Measurements from ENCODE around the gene ASL.
"Not testable (repeated sequence)": the region's sequence is repeated elsewhere in the genome, so short reads cannot be mapped to it uniquely, and the experiment has no call there.

The ASL gene

DNA sequence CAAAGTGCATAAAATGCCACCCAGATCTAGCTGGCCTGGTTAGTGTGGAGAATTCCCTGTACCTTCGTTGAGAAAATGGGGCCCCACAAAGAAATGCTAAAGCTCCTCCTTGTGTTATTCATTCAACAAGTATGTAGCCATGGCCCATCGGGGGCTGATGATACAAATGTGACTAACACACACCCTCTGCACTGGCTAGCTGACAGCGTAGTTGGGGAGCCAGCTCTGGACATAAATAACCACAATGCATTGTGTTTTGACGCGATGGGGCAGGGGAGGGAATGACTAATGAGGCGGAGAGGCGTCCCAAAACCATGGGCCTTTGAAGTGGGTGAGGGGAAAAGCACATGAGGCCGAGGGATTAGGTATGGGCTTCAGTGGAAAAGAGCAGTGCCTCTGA, 28.2 kb upstream of the ASL start:
- no peaks in the 10 kb centered on the region for H3K27me3 ChIP-seq (ENCODE audit: insufficient read depth, poor library complexity, severe bottlenecking)
- H3K4me3 ChIP-seq (replicated peaks; ENCODE audit: insufficient read depth, low read length), result no peak overlapping the region
- no peak overlapping the region for H3K27ac ChIP-seq (replicated peaks)
- TF ChIP-seq GABPA (IDR thresholded peaks at IDR 0.05; ENCODE audit: low read depth), result no peak
- TF ChIP-seq, protein P1, sequence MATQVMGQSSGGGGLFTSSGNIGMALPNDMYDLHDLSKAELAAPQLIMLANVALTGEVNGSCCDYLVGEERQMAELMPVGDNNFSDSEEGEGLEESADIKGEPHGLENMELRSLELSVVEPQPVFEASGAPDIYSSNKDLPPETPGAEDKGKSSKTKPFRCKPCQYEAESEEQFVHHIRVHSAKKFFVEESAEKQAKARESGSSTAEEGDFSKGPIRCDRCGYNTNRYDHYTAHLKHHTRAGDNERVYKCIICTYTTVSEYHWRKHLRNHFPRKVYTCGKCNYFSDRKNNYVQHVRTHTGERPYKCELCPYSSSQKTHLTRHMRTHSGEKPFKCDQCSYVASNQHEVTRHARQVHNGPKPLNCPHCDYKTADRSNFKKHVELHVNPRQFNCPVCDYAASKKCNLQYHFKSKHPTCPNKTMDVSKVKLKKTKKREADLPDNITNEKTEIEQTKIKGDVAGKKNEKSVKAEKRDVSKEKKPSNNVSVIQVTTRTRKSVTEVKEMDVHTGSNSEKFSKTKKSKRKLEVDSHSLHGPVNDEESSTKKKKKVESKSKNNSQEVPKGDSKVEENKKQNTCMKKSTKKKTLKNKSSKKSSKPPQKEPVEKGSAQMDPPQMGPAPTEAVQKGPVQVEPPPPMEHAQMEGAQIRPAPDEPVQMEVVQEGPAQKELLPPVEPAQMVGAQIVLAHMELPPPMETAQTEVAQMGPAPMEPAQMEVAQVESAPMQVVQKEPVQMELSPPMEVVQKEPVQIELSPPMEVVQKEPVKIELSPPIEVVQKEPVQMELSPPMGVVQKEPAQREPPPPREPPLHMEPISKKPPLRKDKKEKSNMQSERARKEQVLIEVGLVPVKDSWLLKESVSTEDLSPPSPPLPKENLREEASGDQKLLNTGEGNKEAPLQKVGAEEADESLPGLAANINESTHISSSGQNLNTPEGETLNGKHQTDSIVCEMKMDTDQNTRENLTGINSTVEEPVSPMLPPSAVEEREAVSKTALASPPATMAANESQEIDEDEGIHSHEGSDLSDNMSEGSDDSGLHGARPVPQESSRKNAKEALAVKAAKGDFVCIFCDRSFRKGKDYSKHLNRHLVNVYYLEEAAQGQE (IDR thresholded peaks at IDR 0.05; ENCODE audit: insufficient replicate concordance, low read depth), result no peak
- TF ChIP-seq POLR2AphosphoS5 (IDR thresholded peaks at IDR 0.05; ENCODE audit: low read depth), result no peak
- TF ChIP-seq, protein P2, sequence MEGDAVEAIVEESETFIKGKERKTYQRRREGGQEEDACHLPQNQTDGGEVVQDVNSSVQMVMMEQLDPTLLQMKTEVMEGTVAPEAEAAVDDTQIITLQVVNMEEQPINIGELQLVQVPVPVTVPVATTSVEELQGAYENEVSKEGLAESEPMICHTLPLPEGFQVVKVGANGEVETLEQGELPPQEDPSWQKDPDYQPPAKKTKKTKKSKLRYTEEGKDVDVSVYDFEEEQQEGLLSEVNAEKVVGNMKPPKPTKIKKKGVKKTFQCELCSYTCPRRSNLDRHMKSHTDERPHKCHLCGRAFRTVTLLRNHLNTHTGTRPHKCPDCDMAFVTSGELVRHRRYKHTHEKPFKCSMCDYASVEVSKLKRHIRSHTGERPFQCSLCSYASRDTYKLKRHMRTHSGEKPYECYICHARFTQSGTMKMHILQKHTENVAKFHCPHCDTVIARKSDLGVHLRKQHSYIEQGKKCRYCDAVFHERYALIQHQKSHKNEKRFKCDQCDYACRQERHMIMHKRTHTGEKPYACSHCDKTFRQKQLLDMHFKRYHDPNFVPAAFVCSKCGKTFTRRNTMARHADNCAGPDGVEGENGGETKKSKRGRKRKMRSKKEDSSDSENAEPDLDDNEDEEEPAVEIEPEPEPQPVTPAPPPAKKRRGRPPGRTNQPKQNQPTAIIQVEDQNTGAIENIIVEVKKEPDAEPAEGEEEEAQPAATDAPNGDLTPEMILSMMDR (IDR thresholded peaks at IDR 0.05; ENCODE audit: insufficient read depth, low read length), result no peak
- TF ChIP-seq SPI1 (IDR thresholded peaks at IDR 0.05; ENCODE audit: borderline replicate concordance, low read depth), result no peak
- DNase-seq (ENCODE audit: low read depth in 1 of 2, low spot score in 1 of 2), result no peak

DNA sequence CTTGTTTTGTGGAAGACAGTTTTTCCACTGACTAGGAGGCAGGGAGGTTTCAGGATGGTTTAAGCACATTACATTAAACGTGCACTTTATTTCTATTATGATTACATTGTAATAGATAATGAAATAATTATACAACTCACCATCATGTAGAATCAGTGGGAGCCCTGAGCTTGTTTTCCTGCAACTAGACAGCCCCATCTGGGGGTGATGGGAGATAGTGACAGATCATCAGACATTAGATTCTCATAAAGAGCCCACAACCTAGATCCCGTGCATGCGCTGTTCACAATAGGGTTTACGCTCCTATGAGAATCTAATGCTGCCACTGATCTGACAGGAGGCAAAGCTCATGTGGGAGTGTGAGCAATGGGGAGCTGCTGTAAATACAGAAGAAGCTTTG, 25.7 kb upstream of the ASL start:
- H3K27me3 ChIP-seq (ENCODE audit: insufficient read depth, poor library complexity, severe bottlenecking); H3K4me3 ChIP-seq (replicated peaks; ENCODE audit: insufficient read depth, low read length); H3K27ac ChIP-seq (replicated peaks); DNase-seq (ENCODE audit: low read depth in 1 of 2, low spot score in 1 of 2): not testable (repeated sequence)

DNA sequence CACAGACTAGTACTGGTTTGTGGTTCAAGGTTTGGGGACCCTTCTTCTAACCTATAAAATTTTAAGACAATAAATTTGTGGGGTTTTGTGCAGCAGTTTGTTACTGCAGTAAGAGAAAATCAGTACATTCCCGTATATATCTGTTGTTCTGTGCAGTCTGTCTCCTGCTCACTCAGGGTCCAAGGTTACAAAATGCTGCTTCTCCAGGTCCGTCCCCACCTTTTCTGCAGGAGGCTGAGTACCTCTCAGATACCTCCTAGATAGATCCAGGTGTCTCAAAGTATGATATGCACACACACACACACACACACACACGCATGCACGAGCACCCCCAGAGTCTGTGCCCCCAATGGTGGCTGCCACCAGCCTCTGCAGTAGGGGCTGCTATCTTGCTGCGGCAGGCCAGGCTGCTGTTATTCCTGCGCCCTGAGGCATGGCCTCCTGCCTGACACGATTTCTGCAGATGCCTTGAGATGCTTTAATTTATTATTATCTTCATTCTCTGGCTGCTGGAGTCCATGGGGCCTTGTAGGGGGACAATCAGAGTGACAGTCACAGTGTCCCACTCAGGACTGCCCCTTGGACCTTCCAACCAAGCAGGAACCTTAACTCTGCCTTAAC, 25.2 kb upstream of the ASL start:
- Histone ChIP-seq H3K27me3 (ENCODE audit: insufficient read depth, poor library complexity, severe bottlenecking) (no peaks in the 10 kb centered on the region), H3K27ac (replicated peaks) (no peak overlapping the region), H3K4me3 (replicated peaks; ENCODE audit: insufficient read depth, low read length) (no peak overlapping the region)
- TF ChIP-seq, protein P1 (IDR thresholded peaks at IDR 0.05; ENCODE audit: insufficient replicate concordance, low read depth), result no peak
- TF ChIP-seq GABPA (IDR thresholded peaks at IDR 0.05; ENCODE audit: low read depth), result no peak
- TF ChIP-seq SPI1 (IDR thresholded peaks at IDR 0.05; ENCODE audit: borderline replicate concordance, low read depth), result no peak
- TF ChIP-seq POLR2AphosphoS5 (IDR thresholded peaks at IDR 0.05; ENCODE audit: low read depth), result no peak
- TF ChIP-seq, protein P2 (IDR thresholded peaks at IDR 0.05; ENCODE audit: insufficient read depth, low read length), result no peak
- DNase-seq (ENCODE audit: low read depth in 1 of 2, low spot score in 1 of 2), result no peak

DNA sequence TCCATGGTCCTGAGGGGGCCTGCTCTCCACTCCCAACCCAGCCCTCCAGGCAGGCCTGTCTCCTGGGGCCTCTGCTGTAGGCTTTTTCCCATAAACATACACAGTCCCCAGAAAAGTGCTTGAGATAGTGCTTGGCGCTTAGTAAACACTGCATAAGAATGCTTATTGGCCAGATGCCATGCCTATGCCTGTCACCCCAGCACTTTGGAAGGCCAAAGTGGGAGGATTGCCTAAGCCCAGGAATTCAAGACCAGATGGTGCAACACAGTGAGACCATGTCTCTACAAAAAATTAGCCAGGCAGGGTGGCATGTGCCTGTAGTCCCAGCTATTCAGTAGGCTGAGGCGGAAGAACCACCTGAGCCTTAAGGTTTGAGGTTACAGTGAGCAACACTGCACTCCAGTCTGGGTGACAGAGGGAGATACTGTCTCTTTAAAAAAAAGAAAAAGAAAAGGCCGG, 24.6 kb upstream of the ASL start:
- Histone ChIP-seq H3K27me3 (ENCODE audit: insufficient read depth, poor library complexity, severe bottlenecking) (no peaks in the 10 kb centered on the region), H3K4me3 (replicated peaks; ENCODE audit: insufficient read depth, low read length) (no peak overlapping the region), H3K27ac (replicated peaks) (no peak overlapping the region)
- DNase-seq (ENCODE audit: low read depth in 1 of 2, low spot score in 1 of 2), result no peak
- TF ChIP-seq POLR2AphosphoS5 (IDR thresholded peaks at IDR 0.05; ENCODE audit: low read depth) (no peak), GABPA (IDR thresholded peaks at IDR 0.05; ENCODE audit: low read depth) (no peak)
- TF ChIP-seq, protein P2 (IDR thresholded peaks at IDR 0.05; ENCODE audit: insufficient read depth, low read length), result no peak
